ENCODE measurements around the gene ALG8. TPM values are rescaled to one million over a fixed set of nuclear protein-coding genes. Genes with fewer than 3 reads are reported as not detected.
"Not testable (repeated sequence)": the region's sequence is repeated elsewhere in the genome, so short reads cannot be mapped to it uniquely, and the experiment has no call there.

Gene ALG8
- total RNA-seq, 1 experiment from 2014 or later: 55.2 TPM

DNA sequence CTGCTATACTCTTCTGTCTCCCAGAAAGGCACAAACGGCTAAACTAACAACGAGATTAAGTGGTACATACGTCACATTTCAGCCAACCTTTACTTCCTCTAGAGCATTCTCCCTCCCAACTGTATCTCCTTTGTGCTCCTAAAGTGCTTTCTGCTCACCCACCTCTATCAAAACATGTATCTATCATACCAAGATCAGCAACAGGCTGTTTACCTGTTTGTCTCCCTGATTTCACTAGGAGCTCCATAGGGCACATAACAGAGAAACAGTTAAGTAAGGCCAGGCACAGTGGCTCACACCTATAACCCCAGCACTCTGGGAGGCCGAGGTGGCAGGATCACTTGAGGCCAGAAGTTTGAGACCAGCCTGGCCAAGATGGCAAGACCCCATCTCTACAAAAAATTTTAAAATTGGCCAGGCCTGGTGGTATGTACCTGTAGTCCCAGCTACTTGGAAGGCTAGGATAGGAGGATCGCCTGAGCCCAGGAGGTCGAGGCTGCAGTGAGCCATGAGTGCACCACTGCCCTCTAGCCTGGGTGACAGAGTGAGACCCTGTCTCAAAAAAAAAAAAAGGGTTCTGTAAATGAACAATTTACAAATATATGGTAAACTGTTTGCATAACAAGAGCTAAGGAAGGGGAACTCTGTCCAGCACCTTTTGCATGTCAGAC is 62.6 kb downstream of the ALG8 start:
- DNase-seq (ENCODE audit: extremely low read depth, low read depth): no peak

GRCh38 chr11:78074756-78075155 is 64.7 kb downstream of the ALG8 start:
- no peak for DNase-seq (ENCODE audit: extremely low read depth, low read depth)

DNA sequence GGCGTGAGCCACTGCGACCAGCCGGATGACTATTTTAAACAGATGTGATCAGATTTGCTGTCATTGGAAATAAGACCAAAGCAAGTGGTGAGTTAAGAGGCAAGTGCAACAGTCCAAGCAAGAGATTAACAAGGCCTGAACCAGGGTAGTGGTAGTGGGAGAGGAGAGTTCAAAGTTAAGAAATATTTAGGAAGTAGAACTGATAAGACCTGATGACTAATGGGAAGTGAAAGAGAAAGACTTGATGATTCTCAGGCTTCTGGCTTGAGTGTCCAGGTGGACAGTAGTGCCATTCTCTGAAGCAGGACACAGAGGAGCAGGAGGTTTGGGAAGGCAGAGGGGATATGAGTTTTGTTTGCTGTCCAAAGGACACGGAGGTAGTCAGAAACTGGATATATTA is 67.0 kb downstream of the ALG8 start:
- DNase-seq (ENCODE audit: extremely low read depth, low read depth): no peak

GRCh38 chr11:78071717-78072116 is 67.7 kb downstream of the ALG8 start:
- DNase-seq (ENCODE audit: extremely low read depth, low read depth): no peak

GRCh38 chr11:78070621-78071020 is 68.8 kb downstream of the ALG8 start:
- no peak for DNase-seq (ENCODE audit: extremely low read depth, low read depth)

GRCh38 chr11:78069465-78069864 is 70.0 kb downstream of the ALG8 start:
- DNase-seq (ENCODE audit: extremely low read depth, low read depth): no peak

DNA sequence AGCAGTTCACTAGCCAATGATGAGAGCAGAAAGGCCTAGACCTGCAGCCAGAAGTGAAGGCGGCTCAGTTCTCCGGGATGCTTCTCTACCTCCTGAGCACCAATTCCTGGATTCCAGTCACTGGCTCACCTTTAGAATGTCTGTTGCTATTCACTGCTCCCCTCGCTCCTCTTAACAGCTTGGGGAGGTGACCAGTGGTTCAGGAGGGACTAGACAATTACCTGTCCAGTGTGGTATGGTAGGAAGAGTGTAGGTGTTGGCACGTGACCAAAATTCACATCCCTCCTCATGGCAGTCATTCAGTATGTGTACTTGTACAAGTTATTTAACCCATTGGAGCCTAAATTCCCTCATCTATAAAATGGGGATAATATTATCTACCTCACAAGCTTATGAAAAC is 71.7 kb downstream of the ALG8 start:
- no peak for DNase-seq (ENCODE audit: extremely low read depth, low read depth)

GRCh38 chr11:78066471-78066870 is 73.0 kb downstream of the ALG8 start:
- no peak for DNase-seq (ENCODE audit: extremely low read depth, low read depth)

DNA sequence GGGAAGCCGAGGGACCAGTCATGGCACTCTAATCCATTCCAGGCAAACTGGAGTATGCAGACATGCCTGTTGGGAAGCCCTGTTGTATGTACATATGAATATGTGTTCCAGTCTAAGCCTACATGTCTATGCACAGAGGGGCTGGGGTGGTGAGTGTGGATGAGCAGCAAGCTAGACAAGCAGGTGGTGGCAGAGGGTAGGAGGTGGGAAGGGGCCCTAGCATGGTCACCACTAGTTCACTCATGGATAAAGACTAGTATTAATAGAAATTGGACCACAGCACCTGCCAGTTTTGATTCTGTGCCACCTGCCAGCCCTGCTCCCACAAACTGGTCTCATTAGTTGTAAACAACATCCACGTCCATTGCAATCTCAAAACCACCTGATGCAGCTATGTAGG is 74.2 kb downstream of the ALG8 start:
- DNase-seq (ENCODE audit: extremely low read depth, low read depth): no peak

DNA sequence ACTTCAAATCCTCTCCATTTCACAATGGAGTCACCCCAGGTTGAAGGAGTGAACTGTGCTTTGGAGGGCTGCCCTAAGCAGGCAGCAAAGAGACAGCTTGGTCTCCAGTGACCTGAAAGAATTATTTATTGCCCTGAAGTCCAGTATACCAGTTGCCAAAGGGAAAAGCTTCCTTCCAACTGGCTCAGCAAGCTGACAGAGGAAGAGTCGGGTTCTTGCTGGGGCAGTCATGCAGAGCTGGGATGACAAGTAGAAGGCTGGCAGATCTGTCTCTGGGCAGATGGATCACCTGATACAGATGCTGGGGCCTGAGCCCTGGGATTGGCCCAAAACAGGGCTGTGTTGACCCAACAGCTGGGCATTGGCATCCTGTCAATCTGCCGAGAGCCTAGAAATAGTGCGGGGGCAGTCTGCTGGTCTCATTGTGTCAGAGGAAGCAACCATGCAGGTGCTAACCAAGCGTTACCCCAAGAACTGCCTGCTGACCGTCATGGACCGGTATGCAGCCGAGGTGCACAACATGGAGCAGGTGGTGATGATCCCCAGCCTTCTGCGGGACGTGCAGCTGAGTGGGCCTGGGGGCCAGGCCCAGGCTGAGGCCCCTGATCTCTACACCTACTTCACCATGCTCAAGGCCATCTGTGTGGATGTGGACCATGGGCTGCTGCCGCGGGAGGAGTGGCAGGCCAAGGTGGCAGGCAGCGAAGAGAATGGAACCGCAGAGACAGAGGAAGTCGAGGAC is 75.8 kb downstream of the ALG8 start, which contains the start of gene THRSP:
Gene THRSP, plus strand, starts transcription at position 422 of the 742 bp plus-strand sequence. Its CDS starts 21 bp downstream, at position 443.
- DNase-seq (ENCODE audit: extremely low read depth, low read depth): no peak

DNA sequence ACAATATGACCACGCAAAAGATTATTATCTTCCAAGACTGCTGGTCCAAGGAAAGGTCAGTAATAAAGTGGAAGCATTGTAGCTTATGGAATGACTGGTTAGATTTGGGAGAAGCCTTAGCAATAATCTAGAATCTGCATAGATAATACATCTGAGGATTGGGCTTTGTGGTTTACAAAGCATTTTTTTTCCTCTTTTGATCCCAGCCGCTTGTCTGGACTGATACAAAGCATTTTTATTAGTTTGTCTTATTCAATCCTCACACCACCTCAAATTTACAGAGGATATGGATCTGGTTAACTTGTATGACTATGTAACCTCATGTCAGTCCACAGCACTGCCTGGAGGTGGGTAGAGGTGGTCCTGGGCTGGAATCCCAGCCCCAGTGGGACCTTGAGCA is 76.8 kb downstream of the ALG8 start:
- DNase-seq (ENCODE audit: extremely low read depth, low read depth): no peak

DNA sequence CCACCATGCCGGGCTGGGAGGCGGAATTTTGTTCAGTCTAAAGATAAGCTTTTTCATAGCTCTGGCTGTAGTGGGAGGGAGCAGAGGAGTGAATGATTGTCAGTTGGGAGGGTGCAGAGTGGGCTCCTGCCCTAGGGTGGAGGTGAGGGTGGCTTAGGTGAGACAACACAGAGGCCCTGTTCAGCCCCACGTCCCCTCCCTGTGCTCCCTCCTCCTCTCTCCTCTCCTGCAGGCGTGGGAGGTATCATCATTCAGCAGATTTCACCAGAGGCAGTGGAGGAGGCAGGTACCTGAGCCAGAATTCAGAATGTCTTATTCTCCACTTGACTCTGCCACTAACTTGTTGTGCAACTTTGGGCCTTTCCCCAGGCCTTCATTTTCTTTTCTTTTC is 77.5 kb downstream of the ALG8 start:
- DNase-seq (ENCODE audit: extremely low read depth, low read depth): no peak

DNA sequence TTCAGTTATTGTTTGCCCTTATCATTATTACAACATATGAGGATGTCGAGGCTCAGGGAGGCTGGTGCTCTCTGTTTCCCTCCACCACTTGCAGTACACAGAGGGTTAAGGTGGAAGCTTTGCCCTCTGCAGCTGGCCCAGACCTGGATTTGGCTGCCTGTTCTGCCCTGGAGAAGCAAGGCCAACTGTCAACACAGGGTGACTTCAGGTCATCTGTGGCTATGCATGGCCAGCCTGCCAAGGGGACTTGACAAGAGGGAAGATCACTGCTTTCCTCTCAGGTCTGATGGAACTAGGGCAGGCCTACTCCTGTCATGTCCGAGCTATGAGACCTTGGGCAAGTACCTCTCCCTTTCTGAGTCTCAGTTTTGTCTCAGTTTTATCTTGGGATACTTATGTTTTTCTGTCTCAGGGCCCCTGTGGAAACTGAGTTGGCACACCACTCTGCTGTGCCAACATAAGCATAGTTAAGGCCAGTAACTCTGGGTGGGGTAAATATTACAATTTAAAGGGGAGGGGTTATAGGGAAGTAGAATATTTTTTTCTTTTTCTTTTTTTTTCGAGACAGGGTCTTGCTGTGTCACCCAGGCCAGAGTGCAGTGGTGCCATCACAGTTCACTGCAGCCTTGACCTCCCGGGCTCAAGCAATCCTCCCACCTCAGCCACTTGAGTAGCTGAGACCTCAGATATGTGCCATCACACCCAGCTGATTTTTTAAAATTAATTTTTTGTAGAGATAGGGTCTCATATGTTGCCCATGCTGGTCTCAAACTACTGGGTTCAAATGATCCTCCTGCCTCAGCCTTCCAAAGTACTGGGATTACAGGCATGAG is 78.1 kb downstream of the ALG8 start:
- no peak for DNase-seq (ENCODE audit: extremely low read depth, low read depth)

GRCh38 chr11:78060533-78060932 is 78.9 kb downstream of the ALG8 start:
- DNase-seq (ENCODE audit: extremely low read depth, low read depth): no peak

DNA sequence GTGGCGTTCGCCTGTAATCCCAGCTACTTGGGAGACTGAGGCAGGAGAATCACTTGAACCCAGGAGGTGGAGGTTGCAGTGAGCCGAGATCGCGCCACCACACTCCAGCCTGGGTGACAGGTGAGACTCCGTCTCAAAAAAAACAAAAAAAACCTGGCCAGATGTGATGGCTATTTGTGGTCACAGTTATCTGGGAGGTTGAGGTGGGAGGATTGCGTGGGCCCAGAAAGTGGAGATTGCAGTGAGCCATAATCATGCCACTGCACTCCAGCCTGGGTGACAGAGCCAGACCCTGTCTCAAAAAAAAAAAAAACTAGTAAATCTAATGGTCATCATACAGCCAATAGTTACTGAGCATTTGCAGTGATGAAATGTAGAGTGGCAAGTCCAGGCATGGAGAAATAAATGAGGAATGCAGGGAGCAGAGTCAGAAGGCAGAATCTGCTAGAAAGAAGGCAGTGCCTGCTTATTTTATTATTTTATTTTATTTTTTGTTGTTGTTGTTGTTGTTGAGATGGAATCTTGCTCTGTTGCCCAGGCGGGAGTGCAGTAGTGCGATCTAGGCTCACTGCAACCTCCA is 79.6 kb downstream of the ALG8 start:
- DNase-seq (ENCODE audit: extremely low read depth, low read depth): not testable (repeated sequence)

DNA sequence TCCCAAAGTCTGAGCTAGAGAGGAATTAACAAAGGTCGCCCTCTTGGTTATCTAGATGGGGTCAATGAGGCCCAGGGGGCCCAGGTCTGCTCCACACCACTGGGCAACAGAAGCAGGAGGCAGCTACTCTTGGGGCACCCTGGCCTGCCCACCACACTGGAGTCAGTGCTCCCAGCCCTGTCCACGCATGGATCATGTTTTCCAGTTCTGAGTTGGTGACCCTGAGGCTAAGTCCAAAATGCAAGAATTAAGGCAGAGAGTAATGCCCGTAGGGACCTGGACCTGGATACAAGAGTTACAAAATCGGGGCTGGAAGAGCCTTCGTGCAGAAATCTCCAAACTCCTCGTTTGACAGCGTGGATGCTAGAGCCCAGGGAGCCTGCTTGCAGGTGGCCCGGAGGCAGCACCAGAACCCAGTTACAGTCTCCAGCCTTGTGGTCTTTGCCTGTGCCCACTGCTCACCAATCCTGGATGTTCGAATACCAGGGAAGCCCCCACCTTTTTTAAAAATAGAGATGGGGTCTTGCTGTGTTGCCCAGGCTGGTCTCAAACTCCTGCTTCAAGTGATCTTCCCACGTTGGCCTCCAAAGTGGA is 81.9 kb downstream of the ALG8 start:
- no peak for DNase-seq (ENCODE audit: extremely low read depth, low read depth)

GRCh38 chr11:78056093-78056492 is 83.3 kb downstream of the ALG8 start:
- DNase-seq (ENCODE audit: extremely low read depth, low read depth): no peak

GRCh38 chr11:78054971-78055370 is 84.5 kb downstream of the ALG8 start:
- DNase-seq (ENCODE audit: extremely low read depth, low read depth): no peak

GRCh38 chr11:78050964-78051831 is 88.2 kb downstream of the ALG8 start:
- DNase-seq (ENCODE audit: extremely low read depth, low read depth): no peak
